Nephron progenitor cell (in vitro differentiated cells): ENCODE results near the gene CSAD.

Experiments used
- DNase-seq: peaks from one replicate; pipeline ENCODE4 v3.0.0; 2021
- H3K27ac Mint-ChIP-seq: 2 replicates; pipeline ENCODE4 v1.8.0; 2021; ENCODE audit warnings: mild to moderate bottlenecking, moderate library complexity, mixed read lengths
- H3K27me3 Mint-ChIP-seq: 2 replicates; pipeline ENCODE4 v1.8.0; 2021; ENCODE audit warnings: mild to moderate bottlenecking, low read depth, mixed read lengths; ENCODE audit not compliant: poor library complexity
- H3K36me3 Mint-ChIP-seq: 2 replicates; pipeline ENCODE4 v1.8.0; 2021; ENCODE audit warnings: low read depth, mixed read lengths
- H3K4me1 Mint-ChIP-seq: 2 replicates; pipeline ENCODE4 v1.8.0; 2021; ENCODE audit warnings: mixed read lengths
- H3K4me3 Mint-ChIP-seq: 2 replicates; pipeline ENCODE4 v1.8.0; 2021; ENCODE audit warnings: mild to moderate bottlenecking, moderate library complexity, mixed read lengths
- H3K9me3 Mint-ChIP-seq: 2 replicates; pipeline ENCODE4 v1.8.0; 2021; ENCODE audit warnings: mild to moderate bottlenecking, moderate library complexity, mixed read lengths
- CTCF ChIP-seq: fragments of 200-600 bp; sonication (generic); IDR thresholded peaks from 2 replicates; pipeline ENCODE4 v1.5.0; 2021; ENCODE audit warnings: antibody characterized with exemption

Gene CSAD

GRCh38 chr12:53159195-53159839, 21.4 kb downstream of the CSAD start:
- peak overlapping the region; percentile 9 for H3K27ac Mint-ChIP-seq
- H3K4me1 Mint-ChIP-seq = peaks cover 12% of the 10 kb centered on the region
- TF ChIP-seq CTCF = peak; percentile 94
- no peak overlapping the region for H3K4me3 Mint-ChIP-seq
- H3K9me3 Mint-ChIP-seq = no peaks in the 10 kb centered on the region
- DNase-seq = peak; percentile 90
- H3K36me3 Mint-ChIP-seq = peaks cover 2% of the 10 kb centered on the region
- no peaks in the 10 kb centered on the region for H3K27me3 Mint-ChIP-seq

DNA sequence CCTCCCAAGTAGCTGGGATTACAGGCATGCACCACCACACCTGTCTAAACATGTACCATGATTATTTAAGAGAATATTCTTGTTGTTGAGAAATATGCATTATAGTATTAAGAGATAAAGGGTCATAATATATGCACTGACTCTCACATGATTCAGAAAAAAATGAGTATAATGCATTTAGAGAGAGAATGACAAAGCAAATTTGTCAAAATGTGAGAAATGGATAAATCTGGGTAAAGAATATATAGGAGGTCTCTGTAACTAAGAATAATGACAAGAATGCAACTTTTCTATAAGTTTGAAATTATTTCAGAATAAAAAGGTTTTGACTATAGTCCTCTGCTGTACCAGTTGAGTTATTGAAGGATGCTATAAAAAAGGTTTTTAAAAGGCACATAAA, 28.3 kb downstream of the CSAD start:
- DNase-seq = no peak
- Mint-ChIP-seq H3K36me3 (no peaks in the 10 kb centered on the region), H3K4me3 (no peak overlapping the region), H3K9me3 (no peaks in the 10 kb centered on the region), H3K27ac (no peak overlapping the region), H3K27me3 (peaks cover 24% of the 10 kb centered on the region), H3K4me1 (peaks cover 10% of the 10 kb centered on the region)
- no peak for TF ChIP-seq CTCF

DNA sequence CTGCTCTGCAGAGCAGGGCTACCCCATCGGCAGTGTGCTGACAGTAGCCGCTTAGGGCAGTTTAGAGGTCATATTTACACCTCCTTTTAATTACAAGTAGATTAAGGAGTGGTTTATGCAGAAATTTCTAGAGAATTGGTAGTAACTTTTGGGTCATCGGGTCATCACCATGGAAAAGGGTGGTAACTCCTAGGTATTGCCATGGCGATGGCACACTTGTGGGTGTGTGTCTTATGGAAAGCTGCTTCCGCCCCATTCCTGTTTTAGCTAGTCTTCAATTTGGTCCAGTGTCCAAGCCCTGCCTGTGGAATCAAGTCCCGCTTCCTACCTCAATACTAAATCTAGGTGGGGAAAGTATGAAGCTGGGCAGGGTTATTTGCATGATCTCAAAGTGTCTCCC, 29.7 kb downstream of the CSAD start:
- no peaks in the 10 kb centered on the region for H3K9me3 Mint-ChIP-seq
- no peak overlapping the region for H3K27ac Mint-ChIP-seq
- peaks cover 10% of the 10 kb centered on the region for H3K4me1 Mint-ChIP-seq
- H3K27me3 Mint-ChIP-seq = peaks cover 29% of the 10 kb centered on the region
- no peak for TF ChIP-seq CTCF
- no peak for DNase-seq
- no peaks in the 10 kb centered on the region for H3K36me3 Mint-ChIP-seq
- no peak overlapping the region for H3K4me3 Mint-ChIP-seq

DNA sequence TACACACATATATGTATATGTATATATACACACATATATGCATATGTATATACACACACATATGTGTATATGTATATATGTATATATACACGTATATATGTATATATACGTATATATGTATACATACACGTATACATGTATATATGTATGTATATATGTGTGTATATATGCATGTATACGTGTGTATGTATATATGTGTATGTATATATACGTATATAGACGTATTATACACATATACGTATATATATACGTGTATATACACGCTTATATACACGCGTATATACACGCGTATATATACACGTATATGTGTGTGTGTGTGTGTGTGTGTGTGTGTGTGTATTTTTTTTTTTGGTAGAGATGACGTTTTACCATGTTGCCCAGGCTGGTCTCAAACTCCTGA, 33.1 kb downstream of the CSAD start:
- Mint-ChIP-seq H3K9me3 (no peaks in the 10 kb centered on the region), H3K4me1 (peaks cover 10% of the 10 kb centered on the region), H3K36me3 (no peaks in the 10 kb centered on the region), H3K27ac (no peak overlapping the region), H3K27me3 (peaks cover 17% of the 10 kb centered on the region), H3K4me3 (no peak overlapping the region)
- TF ChIP-seq CTCF = no peak
- no peak for DNase-seq

DNA sequence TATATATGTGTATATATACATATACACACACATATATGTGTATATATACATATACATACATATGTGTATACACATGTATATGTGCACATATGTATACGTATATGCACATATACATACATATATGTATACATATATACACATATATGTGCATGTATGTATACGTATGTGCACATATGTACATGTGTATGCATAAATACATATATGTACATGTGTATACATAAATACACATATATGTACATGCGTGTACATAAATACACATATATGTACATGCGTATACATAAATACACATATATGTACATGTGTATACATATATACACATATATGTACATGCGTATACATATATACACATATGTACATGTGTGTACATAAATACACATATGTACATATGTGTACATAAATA, 33.5 kb downstream of the CSAD start:
- TF ChIP-seq CTCF = no peak
- Mint-ChIP-seq H3K27me3 (peaks cover 12% of the 10 kb centered on the region), H3K4me3 (no peak overlapping the region), H3K27ac (no peak overlapping the region), H3K9me3 (no peaks in the 10 kb centered on the region), H3K4me1 (peaks cover 10% of the 10 kb centered on the region), H3K36me3 (no peaks in the 10 kb centered on the region)
- DNase-seq = no peak
